ENCODE results near the gene GRIN3B.

- TF ChIP-seq, protein P1, sequence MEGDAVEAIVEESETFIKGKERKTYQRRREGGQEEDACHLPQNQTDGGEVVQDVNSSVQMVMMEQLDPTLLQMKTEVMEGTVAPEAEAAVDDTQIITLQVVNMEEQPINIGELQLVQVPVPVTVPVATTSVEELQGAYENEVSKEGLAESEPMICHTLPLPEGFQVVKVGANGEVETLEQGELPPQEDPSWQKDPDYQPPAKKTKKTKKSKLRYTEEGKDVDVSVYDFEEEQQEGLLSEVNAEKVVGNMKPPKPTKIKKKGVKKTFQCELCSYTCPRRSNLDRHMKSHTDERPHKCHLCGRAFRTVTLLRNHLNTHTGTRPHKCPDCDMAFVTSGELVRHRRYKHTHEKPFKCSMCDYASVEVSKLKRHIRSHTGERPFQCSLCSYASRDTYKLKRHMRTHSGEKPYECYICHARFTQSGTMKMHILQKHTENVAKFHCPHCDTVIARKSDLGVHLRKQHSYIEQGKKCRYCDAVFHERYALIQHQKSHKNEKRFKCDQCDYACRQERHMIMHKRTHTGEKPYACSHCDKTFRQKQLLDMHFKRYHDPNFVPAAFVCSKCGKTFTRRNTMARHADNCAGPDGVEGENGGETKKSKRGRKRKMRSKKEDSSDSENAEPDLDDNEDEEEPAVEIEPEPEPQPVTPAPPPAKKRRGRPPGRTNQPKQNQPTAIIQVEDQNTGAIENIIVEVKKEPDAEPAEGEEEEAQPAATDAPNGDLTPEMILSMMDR (IDR thresholded peaks at IDR 0.05) = no peak
- TF ChIP-seq EP300 (IDR thresholded peaks at IDR 0.05) (no peak), POLR2A (IDR thresholded peaks at IDR 0.05) (no peak), POLR2AphosphoS5 (IDR thresholded peaks at IDR 0.05) (no peak)
Observed at GRCh38 chr19:1047696-1048147, 47.5 kb downstream of the GRIN3B start.

Measured in sigmoid colon (tissue), 4 donors.